ENCODE results near the gene NUP155. TPM values are rescaled to one million over a fixed set of nuclear protein-coding genes. Genes with fewer than 3 reads are reported as not detected.

The NUP155 gene
- total RNA-seq, 1 donor from 2014 or later = 38.7 TPM

DNA sequence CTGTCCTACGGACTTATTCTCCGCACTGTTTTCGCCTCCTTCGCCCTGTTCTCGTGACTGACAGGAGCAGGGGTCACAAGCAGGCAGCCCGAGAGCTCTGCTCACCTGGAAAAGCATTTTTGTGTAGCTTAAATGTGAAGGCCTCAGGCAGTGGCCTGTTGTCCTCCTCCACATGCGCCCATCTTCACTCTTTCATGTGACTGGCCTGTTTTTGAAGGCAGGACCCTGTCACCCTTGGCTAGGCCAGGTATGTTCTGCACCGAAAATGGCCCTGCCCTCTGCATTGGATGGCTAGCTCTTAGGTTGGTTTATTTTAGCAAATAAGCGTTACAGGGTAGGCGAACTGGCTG, 121.1 kb downstream of the NUP155 start:
- no peak for ATAC-seq (ENCODE audit: low read depth)
- peaks cover 8% of the 10 kb centered on the region for H3K4me1 Mint-ChIP-seq
- H3K36me3 Mint-ChIP-seq (ENCODE audit: low read depth) = no peaks in the 10 kb centered on the region
- H3K4me3 Mint-ChIP-seq = peak overlapping the region; percentile 91
- TF ChIP-seq, protein P1, sequence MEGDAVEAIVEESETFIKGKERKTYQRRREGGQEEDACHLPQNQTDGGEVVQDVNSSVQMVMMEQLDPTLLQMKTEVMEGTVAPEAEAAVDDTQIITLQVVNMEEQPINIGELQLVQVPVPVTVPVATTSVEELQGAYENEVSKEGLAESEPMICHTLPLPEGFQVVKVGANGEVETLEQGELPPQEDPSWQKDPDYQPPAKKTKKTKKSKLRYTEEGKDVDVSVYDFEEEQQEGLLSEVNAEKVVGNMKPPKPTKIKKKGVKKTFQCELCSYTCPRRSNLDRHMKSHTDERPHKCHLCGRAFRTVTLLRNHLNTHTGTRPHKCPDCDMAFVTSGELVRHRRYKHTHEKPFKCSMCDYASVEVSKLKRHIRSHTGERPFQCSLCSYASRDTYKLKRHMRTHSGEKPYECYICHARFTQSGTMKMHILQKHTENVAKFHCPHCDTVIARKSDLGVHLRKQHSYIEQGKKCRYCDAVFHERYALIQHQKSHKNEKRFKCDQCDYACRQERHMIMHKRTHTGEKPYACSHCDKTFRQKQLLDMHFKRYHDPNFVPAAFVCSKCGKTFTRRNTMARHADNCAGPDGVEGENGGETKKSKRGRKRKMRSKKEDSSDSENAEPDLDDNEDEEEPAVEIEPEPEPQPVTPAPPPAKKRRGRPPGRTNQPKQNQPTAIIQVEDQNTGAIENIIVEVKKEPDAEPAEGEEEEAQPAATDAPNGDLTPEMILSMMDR (IDR thresholded peaks at IDR 0.05) = no peak
- no peak for DNase-seq
- peak overlapping the region; percentile 76 for H3K27ac Mint-ChIP-seq
- peaks cover 5% of the 10 kb centered on the region for H3K9me3 Mint-ChIP-seq
- H3K27me3 Mint-ChIP-seq = no peaks in the 10 kb centered on the region
- intact Hi-C loops (cut with micrococcal nuclease) = loop anchor here (1.0 to 10.0 kb wide), 3 partner anchors 122 to 1007 kb away; partner anchors contain the start of gene NUP155
- ChIA-PET POLR2A (interaction anchor here (1.0 to 2.1 kb wide), 3 partner anchors 50 to 129 kb away, joined by 3 to 9 read pairs (median 3); partner anchors contain the start of genes NUP155 and WDR70), CTCF (no interaction called here)

DNA sequence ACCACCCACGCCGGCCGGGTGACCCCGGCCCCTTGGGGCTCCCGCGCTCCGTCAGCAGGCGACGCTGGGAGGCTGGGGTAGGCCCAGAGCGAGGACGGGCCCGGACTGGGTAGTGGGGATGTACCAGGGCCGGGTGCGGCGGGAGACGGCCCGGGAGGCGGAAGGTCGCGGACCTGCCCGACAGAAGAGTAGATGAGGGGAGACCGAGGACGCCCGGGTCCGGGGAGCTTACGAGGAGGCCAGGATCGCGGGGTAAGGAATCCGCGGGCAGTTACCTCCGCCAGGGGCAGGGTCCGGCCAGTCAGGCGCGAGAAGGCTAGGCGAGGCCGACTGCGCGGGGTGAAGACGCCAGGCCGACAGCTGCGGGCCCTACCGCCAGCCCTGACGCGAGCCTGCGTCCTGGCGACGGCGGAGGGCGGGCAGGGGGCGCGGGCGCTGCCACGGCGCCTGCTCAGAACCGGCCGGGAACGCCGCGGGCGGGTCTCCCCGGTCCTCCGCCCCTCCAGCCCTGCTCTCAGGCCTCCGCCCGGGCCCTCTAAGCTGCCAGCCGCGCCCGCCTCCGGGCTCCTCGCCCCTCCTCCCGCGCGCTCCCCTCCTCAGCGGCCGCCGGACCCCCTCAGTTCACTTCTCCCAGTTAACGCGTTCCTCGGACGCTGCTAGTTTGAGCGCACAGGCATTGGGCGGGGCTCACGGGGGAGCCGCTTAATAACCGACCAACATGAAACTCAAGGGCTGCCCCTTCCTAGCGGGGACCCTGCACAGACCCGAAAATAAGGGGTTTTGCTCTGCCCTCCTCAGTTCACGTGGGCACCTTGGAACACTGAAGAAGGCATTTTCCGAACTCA, 121.7 kb downstream of the NUP155 start, which contains the start of gene CPLANE1:
Gene CPLANE1, minus strand, starts transcription at position 407 of the 845 bp plus-strand sequence. CDS start 1,678 bp downstream, outside the sequence.
- Mint-ChIP-seq H3K4me3 (peak within 1 kb of the TSS; percentile 91), H3K27me3 (no peaks in the 10 kb centered on the region), H3K36me3 (ENCODE audit: low read depth) (no peaks in the 10 kb centered on the region), H3K9me3 (peaks cover under 1% of the 10 kb centered on the region), H3K27ac (peak within 1 kb of the TSS; percentile 76), H3K4me1 (peaks cover 8% of the 10 kb centered on the region)
- DNase-seq (peak; percentile 72), ATAC-seq (ENCODE audit: low read depth) (peak; percentile 89)
- intact Hi-C loops (cut with micrococcal nuclease) = loop anchor here (1.0 to 10.0 kb wide), 3 partner anchors 122 to 1007 kb away; partner anchors contain the start of gene NUP155
- ChIA-PET POLR2A (interaction anchor here (1.0 to 2.1 kb wide), 3 partner anchors 50 to 130 kb away, joined by 3 to 9 read pairs (median 3); partner anchors contain the start of genes NUP155 and WDR70), CTCF (no interaction called here)
- TF ChIP-seq, protein P1 (IDR thresholded peaks at IDR 0.05) = no peak

DNA sequence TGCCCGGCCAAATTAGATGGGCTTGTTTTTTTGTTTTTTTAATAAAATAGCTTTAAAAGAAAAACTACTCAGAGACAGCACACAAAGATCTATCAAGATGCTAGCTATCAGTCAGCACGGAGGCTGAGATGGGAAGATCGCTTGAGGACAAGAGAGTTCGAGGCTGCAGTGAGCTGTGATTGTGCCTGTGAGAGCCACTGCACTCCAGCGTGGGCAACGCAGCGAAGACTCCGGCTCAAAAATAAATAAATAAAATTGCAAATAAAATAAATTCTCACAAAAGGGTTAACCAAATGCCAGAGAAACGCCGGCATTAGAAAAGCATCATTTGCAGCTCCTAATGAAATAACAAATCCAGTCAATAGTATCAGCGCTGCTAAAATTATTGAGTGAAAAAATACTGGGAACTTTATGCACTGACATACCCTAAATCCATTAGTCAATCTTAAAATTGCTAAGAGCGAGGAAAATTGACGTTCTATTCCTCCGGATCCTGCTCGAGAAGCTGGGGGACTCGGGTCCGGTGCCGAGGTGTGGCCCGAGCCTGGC, 122.4 kb downstream of the NUP155 start:
- no peaks in the 10 kb centered on the region for H3K9me3 Mint-ChIP-seq
- peaks cover 8% of the 10 kb centered on the region for H3K4me1 Mint-ChIP-seq

DNA sequence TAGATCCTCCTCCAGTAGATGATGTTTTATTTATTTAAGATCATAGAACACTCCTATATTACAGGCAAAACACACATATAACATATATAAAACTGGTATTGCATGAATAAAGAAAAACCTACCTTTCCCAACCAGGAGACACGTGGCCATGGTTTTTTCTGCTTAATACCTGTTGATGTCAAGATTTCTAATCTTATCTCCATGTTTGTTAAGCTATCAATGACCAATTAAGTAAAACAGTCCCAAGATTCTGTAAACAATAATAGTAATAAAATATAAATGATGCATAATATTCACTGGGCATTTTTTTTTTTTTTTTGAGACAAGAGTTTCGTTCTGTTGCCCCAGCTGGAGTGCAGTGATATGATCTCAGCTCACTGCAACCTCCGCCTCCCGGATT, 123.4 kb downstream of the NUP155 start:
- Mint-ChIP-seq H3K9me3 (no peaks in the 10 kb centered on the region), H3K27ac (no peak overlapping the region), H3K4me3 (peak overlapping the region; percentile 35), H3K4me1 (peaks cover 8% of the 10 kb centered on the region), H3K27me3 (no peaks in the 10 kb centered on the region), H3K36me3 (ENCODE audit: low read depth) (peaks cover 2% of the 10 kb centered on the region)
- ChIA-PET CTCF (no interaction called here), POLR2A (no interaction called here)
- TF ChIP-seq, protein P1 (IDR thresholded peaks at IDR 0.05) = no peak
- no peak for ATAC-seq (ENCODE audit: low read depth)
- intact Hi-C loops (cut with micrococcal nuclease) = loop anchor here (10.0 kb wide), 1 partner anchor 523 kb away; no protein-coding TSS in a partner anchor
- DNase-seq = no peak

More for the DNA sequence above, 122.4 kb downstream of the NUP155 start:
- intact Hi-C loops (cut with micrococcal nuclease) = loop anchor here (10.0 kb wide), 1 partner anchor 524 kb away; no protein-coding TSS in a partner anchor
- ChIA-PET POLR2A (interaction anchor here (0.6 to 2.1 kb wide), 4 partner anchors 49 to 130 kb away, joined by 3 to 9 read pairs (median 4); partner anchors contain the start of genes NUP155 and WDR70), CTCF (no interaction called here)
- Mint-ChIP-seq H3K4me3 (peak overlapping the region; percentile 91), H3K27me3 (no peaks in the 10 kb centered on the region), H3K36me3 (ENCODE audit: low read depth) (peaks cover 2% of the 10 kb centered on the region), H3K27ac (no peak overlapping the region)
- TF ChIP-seq, protein P1 (IDR thresholded peaks at IDR 0.05) = no peak
- no peak for ATAC-seq (ENCODE audit: low read depth)
- no peak for DNase-seq

DNA sequence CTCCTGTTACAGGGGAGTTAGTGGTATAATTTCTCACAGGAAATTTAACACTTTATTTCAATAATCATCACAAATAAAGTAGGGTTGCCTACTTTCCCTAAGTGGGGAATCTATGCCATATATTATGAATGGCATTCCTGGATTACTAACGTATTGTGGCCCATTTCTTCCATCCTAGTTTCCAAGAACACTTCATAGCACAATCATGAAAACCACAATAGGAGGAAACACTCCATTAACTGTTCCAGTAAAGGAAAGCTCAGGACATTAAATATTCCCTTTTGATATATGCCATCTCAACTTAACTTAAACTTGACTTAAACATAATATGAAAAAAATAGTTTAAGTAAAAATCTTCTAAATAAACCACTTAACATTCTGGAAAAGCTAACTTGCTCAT, 123.9 kb downstream of the NUP155 start:
- TF ChIP-seq, protein P1 (IDR thresholded peaks at IDR 0.05) = no peak
- H3K9me3 Mint-ChIP-seq = no peaks in the 10 kb centered on the region
- CTCF ChIA-PET = no interaction called here
- no peak for ATAC-seq (ENCODE audit: low read depth)
- no peak overlapping the region for H3K27ac Mint-ChIP-seq
- peaks cover 4% of the 10 kb centered on the region for H3K36me3 Mint-ChIP-seq (ENCODE audit: low read depth)
- no peaks in the 10 kb centered on the region for H3K27me3 Mint-ChIP-seq
- POLR2A ChIA-PET = no interaction called here
- no peak overlapping the region for H3K4me3 Mint-ChIP-seq
- intact Hi-C loops (cut with micrococcal nuclease) = loop anchor here (10.0 kb wide), 1 partner anchor 522 kb away; no protein-coding TSS in a partner anchor
- no peak for DNase-seq
- peaks cover 8% of the 10 kb centered on the region for H3K4me1 Mint-ChIP-seq

Data from activated B cell treated with CpG ODN at 0.5 μM for 24 hours (primary cell).